Measurements from ENCODE around the gene VCL. TPM values are rescaled to one million over a fixed set of nuclear protein-coding genes. Genes with fewer than 3 reads are reported as not detected.
"Not testable (repeated sequence)": the region's sequence is repeated elsewhere in the genome, so short reads cannot be mapped to it uniquely, and the experiment has no call there.

The VCL gene
- total RNA-seq, 2 donors from 2014 or later: 109 to 214 TPM

- H3K9me3 ChIP-seq (ENCODE audit: control insufficient read depth, low read length): peaks cover 14% of the 10 kb centered on the region
- H3K4me3 ChIP-seq (ENCODE audit: low read length): no peak overlapping the region
- H3K27ac ChIP-seq (ENCODE audit: low read depth, low read length): no peak overlapping the region
- H3K4me1 Mint-ChIP-seq: peaks cover 10% of the 10 kb centered on the region
- TF ChIP-seq, protein P1, sequence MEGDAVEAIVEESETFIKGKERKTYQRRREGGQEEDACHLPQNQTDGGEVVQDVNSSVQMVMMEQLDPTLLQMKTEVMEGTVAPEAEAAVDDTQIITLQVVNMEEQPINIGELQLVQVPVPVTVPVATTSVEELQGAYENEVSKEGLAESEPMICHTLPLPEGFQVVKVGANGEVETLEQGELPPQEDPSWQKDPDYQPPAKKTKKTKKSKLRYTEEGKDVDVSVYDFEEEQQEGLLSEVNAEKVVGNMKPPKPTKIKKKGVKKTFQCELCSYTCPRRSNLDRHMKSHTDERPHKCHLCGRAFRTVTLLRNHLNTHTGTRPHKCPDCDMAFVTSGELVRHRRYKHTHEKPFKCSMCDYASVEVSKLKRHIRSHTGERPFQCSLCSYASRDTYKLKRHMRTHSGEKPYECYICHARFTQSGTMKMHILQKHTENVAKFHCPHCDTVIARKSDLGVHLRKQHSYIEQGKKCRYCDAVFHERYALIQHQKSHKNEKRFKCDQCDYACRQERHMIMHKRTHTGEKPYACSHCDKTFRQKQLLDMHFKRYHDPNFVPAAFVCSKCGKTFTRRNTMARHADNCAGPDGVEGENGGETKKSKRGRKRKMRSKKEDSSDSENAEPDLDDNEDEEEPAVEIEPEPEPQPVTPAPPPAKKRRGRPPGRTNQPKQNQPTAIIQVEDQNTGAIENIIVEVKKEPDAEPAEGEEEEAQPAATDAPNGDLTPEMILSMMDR (conservative IDR thresholded peaks at IDR 0.05): no peak
- H3K36me3 Mint-ChIP-seq (ENCODE audit: low read depth): peaks cover 37% of the 10 kb centered on the region
- no peak overlapping the region for H3K4me3 Mint-ChIP-seq
- H3K27ac Mint-ChIP-seq: no peak overlapping the region
- no peaks in the 10 kb centered on the region for H3K27me3 ChIP-seq (ENCODE audit: control insufficient read depth, insufficient read depth, low read length, poor library complexity, severe bottlenecking)
- H3K36me3 ChIP-seq (ENCODE audit: control insufficient read depth, insufficient read depth, low read length): peaks cover 67% of the 10 kb centered on the region
- H3K9ac ChIP-seq (ENCODE audit: extremely low read depth, low read length, poor library complexity, severe bottlenecking): no peak overlapping the region
- DNase-seq: no peak
- H3K4me1 ChIP-seq (ENCODE audit: control insufficient read depth, insufficient read depth, low read length): no peaks in the 10 kb centered on the region
- H3K9me3 Mint-ChIP-seq: peaks cover 8% of the 10 kb centered on the region
- no peaks in the 10 kb centered on the region for H3K27me3 Mint-ChIP-seq (ENCODE audit: insufficient read depth)
Observed at GRCh38 chr10:74061104-74061503, 63.2 kb downstream of the VCL start.

DNA sequence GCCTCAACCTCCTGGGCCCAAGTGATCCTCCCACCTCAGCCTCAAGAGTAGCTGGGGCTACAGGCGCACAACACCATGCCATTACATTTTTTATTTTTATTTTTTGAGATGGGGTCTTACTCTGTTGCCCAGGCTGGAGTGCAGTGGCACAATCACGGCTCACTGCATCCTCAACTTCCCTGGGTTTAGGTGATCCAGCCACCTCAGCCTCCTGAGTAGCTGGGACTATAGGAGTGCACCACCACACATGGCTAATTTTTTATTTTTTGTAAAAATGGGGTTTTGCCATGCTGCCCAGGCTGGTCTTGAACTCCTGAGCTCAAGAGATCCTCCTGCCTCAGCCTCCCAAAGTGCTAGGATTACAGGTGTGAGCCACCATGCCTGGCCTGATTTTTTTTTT, 64.1 kb downstream of the VCL start:
- not testable (repeated sequence) for H3K27me3 Mint-ChIP-seq (ENCODE audit: insufficient read depth); H3K4me3 ChIP-seq (ENCODE audit: low read length); H3K4me1 Mint-ChIP-seq; H3K27ac Mint-ChIP-seq; H3K4me3 Mint-ChIP-seq; H3K27ac ChIP-seq (ENCODE audit: low read depth, low read length); H3K9me3 Mint-ChIP-seq; DNase-seq; H3K9ac ChIP-seq (ENCODE audit: extremely low read depth, low read length, poor library complexity, severe bottlenecking); H3K4me1 ChIP-seq (ENCODE audit: control insufficient read depth, insufficient read depth, low read length); H3K27me3 ChIP-seq (ENCODE audit: control insufficient read depth, insufficient read depth, low read length, poor library complexity, severe bottlenecking)
- 98 to 100% methylated on average over 1 to 2 of the region's 2 CpGs for WGBS, 2 experiments (ENCODE audit: insufficient coverage in 1 of 2, insufficient read length in 1 of 2)
- Histone ChIP-seq H3K9me3 (ENCODE audit: control insufficient read depth, low read length) (peaks cover 14% of the 10 kb centered on the region), H3K36me3 (ENCODE audit: control insufficient read depth, insufficient read depth, low read length) (peaks cover 71% of the 10 kb centered on the region)
- H3K36me3 Mint-ChIP-seq (ENCODE audit: low read depth): peaks cover 40% of the 10 kb centered on the region

- Histone ChIP-seq H3K4me3 (ENCODE audit: low read length) (no peak overlapping the region), H3K36me3 (ENCODE audit: control insufficient read depth, insufficient read depth, low read length) (peaks cover 78% of the 10 kb centered on the region), H3K9ac (ENCODE audit: extremely low read depth, low read length, poor library complexity, severe bottlenecking) (no peak overlapping the region), H3K9me3 (ENCODE audit: control insufficient read depth, low read length) (peaks cover 14% of the 10 kb centered on the region), H3K4me1 (ENCODE audit: control insufficient read depth, insufficient read depth, low read length) (no peaks in the 10 kb centered on the region), H3K27ac (ENCODE audit: low read depth, low read length) (no peak overlapping the region), H3K27me3 (ENCODE audit: control insufficient read depth, insufficient read depth, low read length, poor library complexity, severe bottlenecking) (no peaks in the 10 kb centered on the region)
- DNase-seq: no peak
- Mint-ChIP-seq H3K36me3 (ENCODE audit: low read depth) (peaks cover 40% of the 10 kb centered on the region), H3K4me3 (no peak overlapping the region), H3K9me3 (peaks cover 8% of the 10 kb centered on the region), H3K27ac (no peak overlapping the region), H3K4me1 (peaks cover 3% of the 10 kb centered on the region), H3K27me3 (ENCODE audit: insufficient read depth) (no peaks in the 10 kb centered on the region)
- TF ChIP-seq, protein P1 (conservative IDR thresholded peaks at IDR 0.05): no peak
Observed at GRCh38 chr10:74063256-74063655, 65.3 kb downstream of the VCL start.
